ENCODE data around the gene ADARB1.
A peak's percentile ranks its signal among the peaks of the same experiment; 100 is the strongest.

The ADARB1 gene

DNA sequence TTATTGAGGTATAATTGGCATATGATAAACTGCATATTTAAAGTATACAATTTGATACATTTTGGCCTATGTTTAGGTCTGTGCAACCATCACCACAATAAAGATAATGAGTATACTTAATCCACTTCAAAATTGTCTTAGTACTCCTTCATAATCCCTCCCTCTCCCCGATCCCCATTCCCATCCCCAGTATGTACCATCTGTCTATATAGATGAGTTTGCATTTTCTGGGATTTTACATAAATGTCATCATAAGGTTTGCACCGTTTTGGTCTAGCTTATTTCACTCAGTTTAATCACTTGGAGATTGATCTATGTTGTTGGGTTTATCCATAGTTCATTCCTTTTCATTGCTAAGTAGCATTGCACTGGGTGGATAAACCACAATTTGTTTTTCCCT, 139.0 kb downstream of the ADARB1 start:
- no peak for DNase-seq

DNA sequence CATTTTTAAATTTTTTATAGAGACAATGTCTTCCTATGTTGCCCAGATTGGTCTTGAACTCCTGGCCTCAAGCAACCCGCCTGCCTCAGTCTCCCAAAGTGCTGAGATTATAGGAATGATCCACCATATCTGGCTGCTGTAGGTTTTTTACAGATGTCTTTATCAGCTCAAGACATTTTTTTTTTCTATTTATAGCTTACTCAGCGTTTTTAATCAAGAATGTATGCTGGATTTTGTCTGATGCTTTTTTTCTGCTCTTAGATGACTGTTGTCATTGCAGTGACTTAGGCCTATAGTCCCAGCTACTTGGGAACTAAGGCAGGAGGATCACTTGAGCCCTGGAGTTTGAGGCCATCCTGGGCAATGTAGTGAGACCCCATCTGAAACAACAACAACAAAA, 140.8 kb downstream of the ADARB1 start:
- DNase-seq: no peak

DNA sequence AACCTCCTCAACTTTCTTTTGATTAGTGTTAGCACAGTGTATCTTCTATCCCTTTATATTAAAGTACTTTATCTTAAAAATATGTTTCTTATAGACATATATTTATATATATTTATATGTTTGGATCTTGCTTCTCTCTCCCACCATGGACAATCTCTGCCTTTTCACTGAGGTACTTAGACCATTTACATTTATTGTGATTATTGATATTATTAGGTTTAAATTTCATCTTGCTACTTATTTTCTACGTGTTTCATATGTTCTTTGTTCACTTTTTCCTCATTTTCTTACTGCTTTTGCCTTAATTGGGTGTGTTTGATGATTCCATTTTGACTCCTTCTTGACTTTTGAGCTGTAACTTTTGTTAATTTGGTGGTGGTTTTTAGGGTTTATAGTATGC, 142.6 kb downstream of the ADARB1 start:
- DNase-seq: no peak

DNA sequence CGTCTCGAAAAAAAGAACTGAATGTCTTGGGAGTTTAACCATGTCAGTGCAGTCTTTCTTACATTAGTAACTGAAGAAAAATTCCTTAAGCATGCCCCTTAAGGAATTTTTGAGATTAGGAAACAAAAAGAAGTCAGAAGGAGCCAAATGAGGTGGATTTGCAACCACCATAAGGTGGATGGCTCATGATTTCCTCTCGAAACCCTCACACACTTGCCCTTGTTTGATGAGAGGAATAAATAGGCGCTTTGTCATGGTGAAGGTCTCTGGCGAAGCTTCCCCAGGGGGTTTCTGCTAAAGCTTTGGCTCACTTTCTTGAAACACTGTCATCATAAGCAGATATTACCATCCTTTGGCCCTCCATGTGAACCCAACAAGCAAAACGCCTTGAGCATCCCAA, 145.1 kb downstream of the ADARB1 start:
- DNase-seq: no peak

DNA sequence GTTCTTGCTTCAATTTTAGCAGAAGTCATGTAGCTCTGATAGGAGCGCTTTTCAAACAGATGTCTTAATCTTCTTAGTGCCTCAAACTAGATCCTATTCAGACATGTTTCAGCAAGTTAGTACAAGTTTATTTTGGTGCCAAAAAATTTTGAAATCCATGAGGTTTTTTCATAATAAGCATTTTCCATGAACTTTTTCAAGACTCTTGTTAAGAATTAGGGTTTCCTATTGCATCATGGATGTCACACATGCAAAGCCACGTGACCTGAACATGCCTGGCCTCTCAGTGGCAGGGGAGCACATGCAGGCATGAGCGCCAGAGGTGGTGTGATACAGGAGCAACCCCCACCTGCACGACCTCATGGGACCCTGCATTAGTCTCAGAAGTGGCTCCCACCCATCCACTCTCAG, 145.7 kb downstream of the ADARB1 start:
- DNase-seq: no peak

DNA sequence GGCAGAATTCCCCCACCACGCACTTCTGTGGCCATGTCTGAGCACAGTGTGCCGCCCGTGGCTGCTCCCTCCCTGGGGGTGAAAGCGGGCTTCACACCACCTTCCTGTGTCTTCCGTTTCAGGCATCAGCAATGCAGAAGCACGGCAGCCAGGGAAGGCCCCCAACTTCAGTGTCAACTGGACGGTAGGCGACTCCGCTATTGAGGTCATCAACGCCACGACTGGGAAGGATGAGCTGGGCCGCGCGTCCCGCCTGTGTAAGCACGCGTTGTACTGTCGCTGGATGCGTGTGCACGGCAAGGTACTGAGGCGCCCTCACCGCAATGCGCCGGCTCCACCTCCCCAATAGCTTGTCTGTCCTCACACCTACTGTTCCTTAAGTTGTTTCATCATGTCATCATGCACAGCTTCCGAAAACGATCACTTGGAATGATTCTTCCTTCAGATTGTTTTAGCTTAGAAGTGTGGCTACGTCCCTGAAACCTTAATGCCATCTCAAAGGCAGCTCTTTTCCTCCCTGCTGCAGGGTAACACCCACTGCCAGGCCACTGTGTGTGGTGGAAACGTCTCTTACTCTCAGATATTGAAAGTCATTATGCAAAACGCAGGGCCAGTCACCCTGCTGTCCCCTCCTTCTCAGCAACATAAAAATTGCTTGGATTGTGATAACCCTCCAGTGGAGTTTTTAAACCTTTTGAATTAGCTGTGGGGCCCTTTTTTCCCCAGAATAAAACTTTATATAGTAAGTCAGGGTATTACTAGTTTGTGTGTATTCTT, 146.5 kb downstream of the ADARB1 start:
- DNase-seq: no peak

DNA sequence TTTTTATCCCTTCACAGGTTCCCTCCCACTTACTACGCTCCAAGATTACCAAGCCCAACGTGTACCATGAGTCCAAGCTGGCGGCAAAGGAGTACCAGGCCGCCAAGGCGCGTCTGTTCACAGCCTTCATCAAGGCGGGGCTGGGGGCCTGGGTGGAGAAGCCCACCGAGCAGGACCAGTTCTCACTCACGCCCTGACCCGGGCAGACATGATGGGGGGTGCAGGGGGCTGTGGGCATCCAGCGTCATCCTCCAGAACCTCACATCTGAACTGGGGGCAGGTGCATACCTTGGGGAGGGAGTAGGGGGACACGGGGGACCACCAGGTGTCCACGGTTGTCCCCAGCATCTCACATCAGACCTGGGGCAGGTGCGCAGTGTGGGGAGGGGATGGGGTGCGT, 147.6 kb downstream of the ADARB1 start:
- no peak for DNase-seq

DNA sequence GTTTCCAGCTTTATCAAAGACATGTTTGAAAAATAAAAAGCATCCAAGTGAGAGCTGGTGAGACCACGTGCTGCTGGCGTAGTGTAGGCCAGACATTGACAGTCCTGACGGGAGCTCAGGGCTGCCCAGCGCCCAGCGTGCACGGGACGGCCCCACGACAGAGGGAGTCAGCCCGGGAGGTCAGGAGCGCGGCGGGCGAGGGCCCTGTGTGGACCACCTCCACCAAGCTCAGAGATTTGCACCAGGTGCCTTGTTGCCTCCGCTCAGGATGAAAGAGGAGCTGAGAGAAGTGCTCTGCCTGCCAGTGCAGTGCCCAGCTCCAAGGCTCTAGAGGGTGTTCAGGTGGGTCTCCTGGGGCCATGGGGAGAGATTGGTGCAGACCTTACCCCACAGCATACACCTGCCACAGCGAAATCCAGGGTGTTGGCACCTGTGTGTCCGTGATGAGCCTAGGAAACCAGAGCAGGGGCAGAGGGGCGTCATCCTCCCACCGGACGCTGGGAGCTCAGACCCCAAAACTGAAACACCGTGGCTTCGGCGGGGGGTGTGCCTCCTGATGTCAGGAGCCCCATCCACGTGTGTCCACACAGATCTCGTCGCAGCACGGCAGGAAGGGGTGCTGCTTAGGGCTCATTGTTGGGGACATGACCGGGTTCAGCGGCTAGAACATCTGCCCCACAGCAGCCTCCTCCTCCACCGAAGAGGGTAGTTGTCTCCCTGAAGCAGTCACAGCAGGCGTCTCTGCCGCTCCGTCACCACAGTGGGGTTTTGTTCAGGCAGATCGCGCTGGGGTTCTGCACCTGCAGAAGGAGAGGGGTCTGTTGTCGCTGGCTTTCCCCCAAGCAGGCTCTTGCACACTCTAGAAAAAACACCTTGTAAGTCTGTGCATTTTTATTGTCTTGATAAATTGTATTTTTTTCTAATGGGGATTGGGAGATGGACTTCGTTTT, 149.1 kb downstream of the ADARB1 start:
- no peak for DNase-seq

DNA sequence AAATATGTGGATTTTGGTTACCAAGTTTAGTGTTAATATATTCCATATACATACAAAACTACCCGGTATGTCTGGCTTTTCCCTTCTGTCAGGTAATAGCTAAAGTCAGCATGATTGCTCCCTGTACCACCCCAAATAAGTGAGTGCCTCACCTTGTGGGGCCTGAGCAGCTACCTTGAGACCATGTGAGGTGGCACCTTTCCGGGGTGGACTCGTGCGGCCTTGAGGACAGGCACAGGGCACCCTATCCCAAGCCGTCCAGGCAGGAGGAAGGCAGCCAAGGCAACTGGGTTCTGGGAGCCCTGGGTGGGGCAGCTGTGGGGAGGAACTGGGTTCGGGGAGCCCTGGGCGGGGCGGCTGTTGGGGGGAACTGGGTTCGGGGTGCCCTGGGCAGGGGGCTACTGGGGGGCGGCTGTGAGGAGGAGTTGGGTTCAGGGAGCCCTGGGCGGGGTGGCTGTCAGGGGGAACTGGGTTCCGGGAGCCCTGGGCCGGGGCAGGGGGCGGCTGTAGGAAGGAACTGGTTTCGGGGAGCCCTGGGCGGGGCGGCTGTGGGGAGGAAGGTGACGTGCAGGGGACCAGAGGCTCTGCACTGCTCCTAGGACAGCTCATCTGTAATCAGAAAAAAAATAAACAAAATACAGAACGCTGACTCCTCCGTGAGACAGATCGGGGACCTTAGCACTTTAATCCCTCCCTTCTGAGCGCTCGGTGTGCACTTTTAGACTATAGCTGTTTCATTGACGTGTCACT, 150.0 kb downstream of the ADARB1 start:
- DNase-seq: no peak

DNA sequence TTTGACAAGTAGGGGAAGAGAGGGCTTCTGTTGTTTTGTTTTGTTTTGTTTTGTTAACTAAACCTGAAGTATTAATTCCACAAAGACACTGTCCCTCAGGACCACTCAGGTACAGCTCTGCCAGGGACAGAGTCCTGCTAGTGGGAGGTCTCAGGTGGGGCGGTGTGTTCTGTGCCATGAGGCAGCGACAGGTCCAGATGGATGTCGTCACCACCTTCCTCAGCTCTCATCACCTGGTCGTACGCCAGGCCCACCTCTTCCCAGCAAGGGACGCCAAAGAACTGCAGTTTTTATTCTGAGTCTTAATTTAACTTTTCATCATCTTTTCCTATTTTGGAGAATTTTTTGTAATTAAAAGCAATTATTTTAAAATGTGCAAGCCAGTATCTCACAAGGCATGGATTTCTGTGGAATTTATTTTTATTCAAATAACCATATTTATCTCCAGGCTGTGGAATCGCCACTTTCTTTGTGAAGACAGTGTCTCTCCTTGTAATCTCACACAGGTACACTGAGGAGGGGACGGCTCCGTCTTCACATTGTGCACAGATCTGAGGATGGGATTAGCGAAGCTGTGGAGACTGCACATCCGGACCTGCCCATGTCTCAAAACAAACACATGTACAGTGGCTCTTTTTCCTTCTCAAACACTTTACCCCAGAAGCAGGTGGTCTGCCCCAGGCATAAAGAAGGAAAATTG, 150.8 kb downstream of the ADARB1 start:
- no peak for DNase-seq

DNA sequence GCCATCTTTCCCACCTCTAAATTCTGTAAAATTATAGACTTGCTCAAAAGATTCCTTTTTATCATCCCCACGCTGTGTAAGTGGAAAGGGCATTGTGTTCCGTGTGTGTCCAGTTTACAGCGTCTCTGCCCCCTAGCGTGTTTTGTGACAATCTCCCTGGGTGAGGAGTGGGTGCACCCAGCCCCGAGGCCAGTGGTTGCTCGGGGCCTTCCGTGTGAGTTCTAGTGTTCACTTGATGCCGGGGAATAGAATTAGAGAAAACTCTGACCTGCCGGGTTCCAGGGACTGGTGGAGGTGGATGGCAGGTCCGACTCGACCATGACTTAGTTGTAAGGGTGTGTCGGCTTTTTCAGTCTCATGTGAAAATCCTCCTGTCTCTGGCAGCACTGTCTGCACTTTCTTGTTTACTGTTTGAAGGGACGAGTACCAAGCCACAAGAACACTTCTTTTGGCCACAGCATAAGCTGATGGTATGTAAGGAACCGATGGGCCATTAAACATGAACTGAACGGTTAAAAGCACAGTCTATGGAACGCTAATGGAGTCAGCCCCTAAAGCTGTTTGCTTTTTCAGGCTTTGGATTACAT, 151.5 kb downstream of the ADARB1 start:
- DNase-seq: no peak

DNA sequence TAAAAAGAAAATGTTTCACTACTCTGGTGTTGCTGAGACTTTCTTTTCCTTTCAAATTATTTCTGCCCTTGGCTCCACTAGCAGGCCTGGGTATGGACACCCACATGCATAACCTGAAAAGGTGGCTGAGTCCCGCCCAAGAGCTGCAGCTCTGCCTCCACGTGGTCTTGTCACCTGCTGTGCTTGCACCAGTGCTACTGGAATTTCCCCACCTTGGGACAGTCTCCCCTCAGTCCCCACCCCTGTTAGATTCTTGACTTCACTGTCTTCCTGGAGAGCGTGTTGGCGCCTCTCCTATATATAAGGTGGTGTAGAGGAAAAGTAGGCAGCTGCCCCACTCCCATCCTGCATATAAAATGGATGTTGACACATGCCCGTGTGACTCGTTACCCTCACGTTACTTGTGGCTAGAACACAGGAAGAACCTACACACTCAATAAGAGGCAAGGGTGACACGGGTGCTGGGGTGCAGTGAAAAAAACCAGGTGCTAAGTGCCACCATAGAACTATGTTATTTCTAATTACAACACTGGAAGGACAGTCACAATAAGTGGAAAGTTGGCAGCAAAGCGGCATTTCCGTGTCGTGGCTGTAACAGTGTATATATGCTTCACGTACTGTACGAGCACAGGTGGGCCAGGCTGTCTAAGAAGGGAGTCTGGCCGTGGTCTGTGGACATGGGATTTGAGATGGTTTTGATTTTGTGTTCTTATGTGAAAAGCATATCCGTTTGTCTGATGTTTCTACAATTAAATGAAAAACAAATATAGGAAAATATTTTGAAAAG, 152.4 kb downstream of the ADARB1 start:
- peak; percentile 25 for DNase-seq

DNA sequence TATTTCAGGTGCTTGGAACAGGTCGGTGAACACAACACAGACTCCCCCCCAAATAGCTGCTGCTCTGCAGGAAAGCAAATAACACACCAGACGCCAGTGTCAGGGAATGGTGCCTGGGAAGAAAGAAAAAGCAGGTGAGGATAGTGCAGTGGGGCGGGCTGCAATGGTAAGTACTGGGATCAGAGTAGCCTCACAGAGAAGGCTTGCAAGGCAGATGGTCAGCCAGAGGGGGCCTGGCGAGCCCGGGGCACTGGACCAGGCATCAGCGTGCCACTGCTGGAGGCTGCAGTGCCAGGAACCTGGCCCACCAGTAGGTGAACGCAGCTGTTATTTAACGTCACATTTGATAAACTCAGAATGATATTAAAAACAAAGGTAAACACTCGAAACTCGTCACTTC, 153.4 kb downstream of the ADARB1 start:
- DNase-seq: no peak

DNA sequence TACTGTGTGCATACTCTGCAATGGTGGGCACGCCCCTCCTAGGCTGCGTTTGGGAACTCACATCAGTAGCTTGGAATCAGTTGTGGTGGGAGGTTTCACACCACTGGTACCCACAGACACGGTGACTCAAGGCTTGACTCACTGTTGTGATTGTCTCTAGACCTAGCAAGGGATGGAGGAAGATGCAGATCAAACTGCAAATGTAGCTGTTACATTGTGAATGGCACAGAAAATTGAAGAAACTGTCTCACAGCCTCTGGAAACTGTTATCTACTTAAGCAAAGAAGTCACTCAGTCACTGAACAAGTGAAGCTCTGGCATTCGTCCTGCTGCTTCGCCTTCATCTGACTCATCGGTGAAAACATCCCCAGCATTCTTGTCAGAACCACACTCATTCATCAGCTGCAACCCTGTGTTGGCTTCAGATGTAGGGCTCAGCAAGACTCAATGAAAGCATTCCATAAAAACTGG, 153.8 kb downstream of the ADARB1 start:
- peak; percentile 92 for DNase-seq

DNA sequence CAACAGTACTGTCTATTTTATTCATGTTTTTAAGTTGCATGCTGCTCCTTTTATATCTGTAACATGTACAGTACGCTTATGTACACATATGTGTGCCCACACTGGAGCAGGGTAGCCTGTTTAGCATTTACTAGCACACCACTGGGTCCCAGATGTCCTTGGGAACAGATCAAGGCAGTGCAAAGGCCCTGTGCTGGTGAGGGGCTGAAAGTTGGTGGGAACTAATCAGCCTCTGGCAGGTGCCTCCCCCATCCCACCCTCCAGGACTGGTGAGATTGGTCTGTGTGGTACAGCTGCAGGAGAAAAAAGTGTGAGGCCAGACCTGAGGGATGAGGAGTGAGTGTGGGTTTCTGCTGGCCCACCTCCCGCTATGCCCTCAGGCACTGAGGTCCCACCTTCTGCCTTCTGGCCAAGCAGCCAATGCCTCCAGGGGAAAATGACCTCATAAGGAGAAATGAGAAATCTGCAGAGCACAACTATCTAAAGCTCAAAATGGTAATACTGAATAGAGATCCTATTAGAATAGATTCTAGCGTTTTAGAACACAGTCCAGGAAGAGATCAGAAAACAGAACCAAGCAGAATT, 154.4 kb downstream of the ADARB1 start:
- no peak for DNase-seq

DNA sequence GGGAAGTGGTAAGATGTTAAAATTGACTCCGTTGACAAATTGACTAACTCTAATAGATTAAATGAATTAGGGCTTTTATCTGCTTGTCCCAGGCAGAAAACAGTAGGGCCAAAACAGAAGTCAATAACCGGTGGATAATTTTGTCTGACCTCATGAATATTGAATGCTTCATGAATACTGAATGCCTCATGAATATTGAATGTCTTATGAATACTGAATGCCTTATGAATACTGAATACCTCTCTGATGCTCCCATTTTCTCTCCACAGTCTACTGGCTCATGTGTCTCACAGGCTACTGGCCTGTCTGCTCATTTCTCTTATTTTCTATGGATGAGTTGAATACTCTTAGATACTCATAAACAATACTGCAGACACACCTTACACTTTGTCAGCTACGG, 157.3 kb downstream of the ADARB1 start:
- DNase-seq: no peak

DNA sequence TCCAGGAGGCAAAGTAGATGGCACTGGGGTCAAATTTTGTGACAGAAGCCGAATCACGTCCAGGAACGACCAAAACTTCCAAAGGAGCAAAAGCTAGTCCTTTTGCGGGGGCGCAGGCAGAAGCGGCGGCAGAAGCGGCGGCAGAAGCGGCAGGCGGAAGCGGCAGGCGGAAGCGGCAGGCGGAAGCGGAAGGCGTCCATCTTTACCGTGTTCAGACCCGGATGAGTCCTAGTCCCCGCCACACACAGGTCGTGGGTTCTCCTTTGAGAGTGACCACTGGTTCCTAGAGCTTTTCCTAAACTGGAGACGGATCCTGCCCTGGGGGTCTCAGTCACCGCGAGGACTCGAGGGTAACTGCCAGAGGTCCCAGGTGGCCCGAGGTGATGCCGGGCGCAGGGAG, 159.7 kb downstream of the ADARB1 start:
- DNase-seq: no peak

DNA sequence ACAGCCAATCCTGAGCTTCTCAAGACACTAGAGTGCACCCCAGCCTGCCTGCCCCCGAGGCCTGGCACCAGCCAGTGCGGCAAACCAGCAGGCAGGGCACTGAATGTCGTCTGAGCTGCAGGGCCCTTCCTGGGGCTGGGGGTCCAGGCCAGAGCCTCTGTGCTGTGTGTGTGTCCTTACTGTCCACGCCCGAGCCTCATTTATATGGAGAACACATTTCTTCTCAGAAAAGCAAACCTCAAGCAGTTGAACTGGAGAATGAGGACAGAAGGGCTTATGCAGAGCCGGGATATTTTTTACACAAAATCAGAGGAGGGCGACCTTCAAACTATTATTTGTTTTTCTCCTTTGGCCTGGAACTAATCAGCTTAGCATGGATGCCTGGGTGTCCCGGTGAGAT, 160.6 kb downstream of the ADARB1 start:
- no peak for DNase-seq

DNA sequence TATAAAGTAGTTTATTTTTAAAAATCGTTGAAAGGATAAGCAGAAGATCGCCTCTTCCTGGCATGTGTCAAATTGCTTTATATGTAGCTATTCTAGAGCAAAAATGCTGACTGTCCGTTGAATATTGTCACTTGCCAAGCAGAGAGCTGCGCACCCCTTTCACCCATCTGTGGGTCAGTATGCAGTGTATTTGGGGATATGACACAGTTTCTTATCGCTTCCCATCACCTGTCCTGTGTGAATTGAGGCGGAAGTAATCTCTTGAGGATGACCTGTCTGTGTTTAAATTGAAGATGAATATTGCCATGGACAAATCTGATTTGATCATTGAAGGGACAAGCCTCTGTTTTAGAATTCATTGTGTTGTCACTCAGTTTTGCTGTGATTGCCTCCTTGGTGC, 161.1 kb downstream of the ADARB1 start:
- DNase-seq: no peak

DNA sequence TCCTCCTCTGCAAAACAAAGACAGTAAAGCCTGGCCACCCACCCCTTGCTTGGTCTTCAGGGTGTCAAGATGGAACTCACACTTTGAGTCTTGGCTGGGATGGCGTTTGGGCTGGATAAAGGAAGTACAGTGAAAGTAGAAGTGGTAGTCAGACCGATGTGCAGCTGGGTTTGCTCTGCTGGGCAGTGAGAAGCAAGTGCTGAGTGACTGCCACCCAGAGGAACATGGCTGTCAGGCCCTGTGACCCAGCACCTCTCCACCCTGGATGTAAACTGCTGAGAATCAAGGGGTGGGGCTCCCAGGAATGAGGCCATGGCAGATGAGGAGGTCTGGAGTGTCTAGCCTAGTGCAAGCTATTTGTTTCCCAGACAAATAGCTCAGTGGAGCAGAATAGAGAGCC, 162.1 kb downstream of the ADARB1 start:
- no peak for DNase-seq

DNA sequence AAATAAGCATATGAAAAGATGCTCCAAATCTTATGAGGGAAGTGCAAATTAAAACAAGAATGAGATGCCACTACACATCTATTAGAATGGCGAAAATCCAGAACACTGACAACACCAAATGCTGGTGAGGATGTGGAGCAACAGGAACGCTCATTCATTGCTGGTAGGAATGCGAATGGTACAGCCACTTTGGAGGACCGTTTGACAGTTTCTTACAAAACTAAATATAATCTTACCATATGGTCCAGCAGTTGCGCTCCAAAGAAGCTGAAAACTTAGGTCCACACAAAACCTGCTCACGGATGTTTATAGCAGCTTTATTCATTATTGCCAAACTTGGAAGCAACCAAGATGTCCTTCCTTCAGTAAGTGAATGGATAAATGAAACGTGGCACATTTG, 163.0 kb downstream of the ADARB1 start:
- DNase-seq: no peak

Data from HCEC 1CT (cell line).